MM.1S (cell line): ENCODE results near the gene ARL15.

ENCODE experiments used
- CTCF ChIP-seq: fragments of 300-600 bp; sonication (generic); IDR thresholded peaks from 2 replicates; pipeline ENCODE4 v1.5.1; 2016; ENCODE audit warnings: antibody characterized with exemption, low read length, mixed read lengths
- EZH2phosphoT487 ChIP-seq: fragments of 300-600 bp; sonication (generic); IDR thresholded peaks from 2 replicates; pipeline ENCODE4 v1.6.1; 2018; ENCODE audit warnings: antibody characterized with exemption, low read length

GRCh38 chr5:53962306-53962705 lies 348.1 kb downstream of the ARL15 start:
- TF ChIP-seq CTCF: no peak
- no peak for TF ChIP-seq EZH2phosphoT487
